Measurements from ENCODE around the gene NF1. TPM values are rescaled to one million over a fixed set of nuclear protein-coding genes. Genes with fewer than 3 reads are reported as not detected.
A peak's percentile ranks its signal among the peaks of the same experiment; 100 is the strongest.

Gene NF1
- total RNA-seq, 1 donor from 2014 or later = 53.7 TPM

DNA sequence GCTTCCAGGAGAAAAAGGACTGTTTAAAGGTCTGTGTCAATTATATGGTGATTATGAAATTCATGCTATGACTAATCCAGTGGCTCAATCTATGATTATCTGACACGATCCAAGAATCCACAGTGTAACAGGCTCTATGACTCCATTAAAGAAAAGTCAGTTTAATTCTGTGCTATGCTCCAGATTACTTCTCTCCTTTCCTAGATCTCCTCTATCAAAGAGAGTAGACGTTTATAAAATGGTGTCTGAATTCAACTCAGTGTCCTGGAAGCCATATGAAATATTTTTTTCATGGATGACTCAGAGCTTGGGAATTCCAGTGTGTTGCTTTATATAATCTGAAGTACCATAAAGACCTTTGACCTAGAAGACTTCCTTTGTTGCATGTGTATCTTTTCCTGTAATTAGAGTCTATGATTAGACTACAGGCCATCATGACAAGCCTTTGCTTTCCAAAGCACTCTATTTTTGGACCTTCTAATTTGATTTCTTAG lies 27.0 kb upstream of the NF1 start:
- Histone ChIP-seq H3K9me3 (ENCODE audit: insufficient read depth, low read depth, low read length) (no peaks in the 10 kb centered on the region), H3K36me3 (ENCODE audit: insufficient read depth, low read length) (no peaks in the 10 kb centered on the region), H2AFZ (ENCODE audit: low read depth, low read length) (no peak overlapping the region), H3K27me3 (ENCODE audit: insufficient read depth, low read length) (no peaks in the 10 kb centered on the region), H3K4me3 (ENCODE audit: insufficient read depth, low read depth, low read length) (no peak overlapping the region), H3K27ac (ENCODE audit: low read depth, low read length) (peak overlapping the region; percentile 20), H3K4me2 (ENCODE audit: low read length) (peak overlapping the region; percentile 37), H4K20me1 (ENCODE audit: insufficient read depth, low read length) (no peaks in the 10 kb centered on the region), H3K9ac (ENCODE audit: low read length) (no peak overlapping the region), H3K4me1 (ENCODE audit: insufficient read depth, low read length) (peaks cover 6% of the 10 kb centered on the region), H3K79me2 (ENCODE audit: insufficient read depth, low read length) (no peaks in the 10 kb centered on the region)
- no peak overlapping the region for H3K4me3 Mint-ChIP-seq (ENCODE audit: unreplicated experiment)
- H3K4me1 Mint-ChIP-seq (ENCODE audit: low read depth, unreplicated experiment) = peaks cover 13% of the 10 kb centered on the region
- peaks cover 5% of the 10 kb centered on the region for H3K9me3 Mint-ChIP-seq (ENCODE audit: unreplicated experiment)
- peaks cover 7% of the 10 kb centered on the region for H3K27me3 Mint-ChIP-seq (ENCODE audit: low read depth, unreplicated experiment)
- TF ChIP-seq EZH2 (IDR thresholded peaks at IDR 0.05; ENCODE audit: insufficient read depth, low read length) = no peak
- TF ChIP-seq, protein P1, sequence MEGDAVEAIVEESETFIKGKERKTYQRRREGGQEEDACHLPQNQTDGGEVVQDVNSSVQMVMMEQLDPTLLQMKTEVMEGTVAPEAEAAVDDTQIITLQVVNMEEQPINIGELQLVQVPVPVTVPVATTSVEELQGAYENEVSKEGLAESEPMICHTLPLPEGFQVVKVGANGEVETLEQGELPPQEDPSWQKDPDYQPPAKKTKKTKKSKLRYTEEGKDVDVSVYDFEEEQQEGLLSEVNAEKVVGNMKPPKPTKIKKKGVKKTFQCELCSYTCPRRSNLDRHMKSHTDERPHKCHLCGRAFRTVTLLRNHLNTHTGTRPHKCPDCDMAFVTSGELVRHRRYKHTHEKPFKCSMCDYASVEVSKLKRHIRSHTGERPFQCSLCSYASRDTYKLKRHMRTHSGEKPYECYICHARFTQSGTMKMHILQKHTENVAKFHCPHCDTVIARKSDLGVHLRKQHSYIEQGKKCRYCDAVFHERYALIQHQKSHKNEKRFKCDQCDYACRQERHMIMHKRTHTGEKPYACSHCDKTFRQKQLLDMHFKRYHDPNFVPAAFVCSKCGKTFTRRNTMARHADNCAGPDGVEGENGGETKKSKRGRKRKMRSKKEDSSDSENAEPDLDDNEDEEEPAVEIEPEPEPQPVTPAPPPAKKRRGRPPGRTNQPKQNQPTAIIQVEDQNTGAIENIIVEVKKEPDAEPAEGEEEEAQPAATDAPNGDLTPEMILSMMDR (IDR thresholded peaks at IDR 0.05; ENCODE audit: insufficient read depth, low read depth, low read length) = no peak
- peak; percentile 71 for DNase-seq (ENCODE audit: low read depth)
- FAIRE-seq = peak; percentile 9
- peaks cover 2% of the 10 kb centered on the region for H3K36me3 Mint-ChIP-seq (ENCODE audit: low read depth, unreplicated experiment)
- no peak overlapping the region for H3K27ac Mint-ChIP-seq (ENCODE audit: unreplicated experiment)

DNA sequence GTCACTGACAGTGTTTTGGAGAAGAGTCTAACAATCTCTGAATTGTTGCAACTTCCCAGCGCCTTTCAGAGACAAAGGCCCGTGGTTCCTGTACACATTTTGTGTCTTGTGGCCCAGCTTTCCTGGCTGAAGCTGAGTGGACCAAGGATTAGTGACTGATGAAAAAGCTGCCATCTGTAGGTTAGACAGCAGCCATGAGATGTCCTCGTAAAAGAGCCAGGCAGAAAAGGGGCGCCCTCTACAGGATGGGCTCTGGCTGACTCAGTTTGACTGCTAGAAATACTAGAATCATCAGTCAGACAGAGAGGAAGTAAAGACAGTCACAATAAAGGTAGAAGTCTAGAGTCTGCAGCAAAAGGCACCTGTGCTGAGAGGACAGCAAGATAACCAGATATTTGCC lies 26.5 kb upstream of the NF1 start:
- peak overlapping the region; percentile 6 for H3K4me2 ChIP-seq (ENCODE audit: low read length)
- DNase-seq (ENCODE audit: low read depth) (no peak), FAIRE-seq (no peak)
- no peaks in the 10 kb centered on the region for H3K27me3 ChIP-seq (ENCODE audit: insufficient read depth, low read length)
- Mint-ChIP-seq H3K9me3 (ENCODE audit: unreplicated experiment) (peaks cover 5% of the 10 kb centered on the region), H3K4me3 (ENCODE audit: unreplicated experiment) (no peak overlapping the region), H3K27me3 (ENCODE audit: low read depth, unreplicated experiment) (peaks cover 7% of the 10 kb centered on the region), H3K36me3 (ENCODE audit: low read depth, unreplicated experiment) (peaks cover 2% of the 10 kb centered on the region), H3K4me1 (ENCODE audit: low read depth, unreplicated experiment) (peaks cover 13% of the 10 kb centered on the region), H3K27ac (ENCODE audit: unreplicated experiment) (peak overlapping the region; percentile 9)
- H3K36me3 ChIP-seq (ENCODE audit: insufficient read depth, low read length) = no peaks in the 10 kb centered on the region
- no peak overlapping the region for H3K4me3 ChIP-seq (ENCODE audit: insufficient read depth, low read depth, low read length)
- H3K9me3 ChIP-seq (ENCODE audit: insufficient read depth, low read depth, low read length) = no peaks in the 10 kb centered on the region
- H3K27ac ChIP-seq (ENCODE audit: low read depth, low read length) = no peak overlapping the region
- TF ChIP-seq, protein P1 (IDR thresholded peaks at IDR 0.05; ENCODE audit: insufficient read depth, low read depth, low read length) = peak; percentile 32
- TF ChIP-seq EZH2 (IDR thresholded peaks at IDR 0.05; ENCODE audit: insufficient read depth, low read length) = no peak
- H2AFZ ChIP-seq (ENCODE audit: low read depth, low read length) = no peak overlapping the region
- H3K4me1 ChIP-seq (ENCODE audit: insufficient read depth, low read length) = peaks cover 6% of the 10 kb centered on the region
- H3K79me2 ChIP-seq (ENCODE audit: insufficient read depth, low read length) = no peaks in the 10 kb centered on the region
- no peak overlapping the region for H3K9ac ChIP-seq (ENCODE audit: low read length)
- no peaks in the 10 kb centered on the region for H4K20me1 ChIP-seq (ENCODE audit: insufficient read depth, low read length)

DNA sequence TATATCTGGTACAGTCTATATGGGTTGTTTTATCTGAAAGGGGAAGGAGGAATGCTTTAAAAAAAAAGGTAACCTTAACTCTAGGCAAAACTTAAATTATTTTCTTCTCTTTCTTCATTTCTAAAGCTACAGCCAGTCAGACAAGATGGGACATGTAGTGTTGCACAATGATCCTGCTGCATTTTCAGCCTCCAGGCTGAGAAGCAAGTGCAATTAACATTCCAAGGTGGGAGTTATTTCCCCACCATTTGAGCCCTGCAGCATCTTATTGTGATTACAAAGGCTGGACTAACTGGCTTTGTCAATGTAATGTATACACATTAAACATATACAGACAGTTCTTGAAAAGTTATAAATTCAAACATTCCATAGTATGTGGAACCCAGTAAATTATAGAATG lies 22.6 kb upstream of the NF1 start:
- no peak overlapping the region for H2AFZ ChIP-seq (ENCODE audit: low read depth, low read length)
- H3K9ac ChIP-seq (ENCODE audit: low read length) = no peak overlapping the region
- no peak overlapping the region for H3K4me2 ChIP-seq (ENCODE audit: low read length)
- H3K27ac ChIP-seq (ENCODE audit: low read depth, low read length) = no peak overlapping the region
- no peaks in the 10 kb centered on the region for H3K79me2 ChIP-seq (ENCODE audit: insufficient read depth, low read length)
- H4K20me1 ChIP-seq (ENCODE audit: insufficient read depth, low read length) = no peaks in the 10 kb centered on the region
- H3K36me3 ChIP-seq (ENCODE audit: insufficient read depth, low read length) = no peaks in the 10 kb centered on the region
- Mint-ChIP-seq H3K36me3 (ENCODE audit: low read depth, unreplicated experiment) (peaks cover 2% of the 10 kb centered on the region), H3K4me1 (ENCODE audit: low read depth, unreplicated experiment) (peaks cover 20% of the 10 kb centered on the region), H3K9me3 (ENCODE audit: unreplicated experiment) (peaks cover 5% of the 10 kb centered on the region), H3K27me3 (ENCODE audit: low read depth, unreplicated experiment) (peaks cover 2% of the 10 kb centered on the region), H3K4me3 (ENCODE audit: unreplicated experiment) (no peak overlapping the region), H3K27ac (ENCODE audit: unreplicated experiment) (no peak overlapping the region)
- H3K27me3 ChIP-seq (ENCODE audit: insufficient read depth, low read length) = no peaks in the 10 kb centered on the region
- FAIRE-seq (no peak), DNase-seq (ENCODE audit: low read depth) (no peak)
- no peak for TF ChIP-seq EZH2 (IDR thresholded peaks at IDR 0.05; ENCODE audit: insufficient read depth, low read length)
- peaks cover 10% of the 10 kb centered on the region for H3K4me1 ChIP-seq (ENCODE audit: insufficient read depth, low read length)
- no peak overlapping the region for H3K4me3 ChIP-seq (ENCODE audit: insufficient read depth, low read depth, low read length)
- no peaks in the 10 kb centered on the region for H3K9me3 ChIP-seq (ENCODE audit: insufficient read depth, low read depth, low read length)

Data from astrocyte (in vitro differentiated cells and primary cell).